Retina (tissue), 1 donor: ENCODE data around the gene ARHGAP22.
"Not testable (repeated sequence)": the region's sequence is repeated elsewhere in the genome, so short reads cannot be mapped to it uniquely, and the experiment has no call there.

Source experiments
- DNase-seq: peaks from one replicate; pipeline ENCODE4 v3.0.0-alpha.2; 2016

ARHGAP22 gene

DNA sequence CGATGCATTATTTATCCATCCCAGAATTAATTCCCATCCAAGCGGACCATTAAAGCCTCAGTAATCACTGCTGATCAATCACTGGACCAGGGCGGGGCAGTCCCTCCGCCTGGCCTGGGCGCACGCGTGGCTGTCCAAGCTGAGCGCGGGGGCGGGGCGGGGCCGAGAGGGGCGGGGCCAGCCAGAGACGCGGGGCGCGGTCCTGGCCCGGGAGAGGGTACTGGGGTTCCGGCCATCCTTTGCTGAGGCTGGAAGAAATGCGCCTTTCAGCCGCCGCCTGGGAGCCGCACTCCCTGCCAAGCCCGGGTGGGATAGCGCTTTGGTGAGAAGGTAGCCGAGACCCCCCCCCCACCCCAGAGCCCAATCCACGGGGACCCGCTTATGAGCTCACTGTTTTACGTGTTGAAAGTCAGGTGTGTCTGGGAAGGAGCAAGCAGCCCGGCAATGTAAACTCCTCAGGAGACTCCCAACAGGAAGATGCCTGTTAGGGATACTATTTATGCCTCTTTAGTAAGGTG lies at the start of gene ARHGAP22:
TSS of gene ARHGAP22 (minus strand) at position 83 of the 518 bp plus-strand sequence. CDS start 277 bp downstream, outside the sequence.
- peak; percentile 45 for DNase-seq

DNA sequence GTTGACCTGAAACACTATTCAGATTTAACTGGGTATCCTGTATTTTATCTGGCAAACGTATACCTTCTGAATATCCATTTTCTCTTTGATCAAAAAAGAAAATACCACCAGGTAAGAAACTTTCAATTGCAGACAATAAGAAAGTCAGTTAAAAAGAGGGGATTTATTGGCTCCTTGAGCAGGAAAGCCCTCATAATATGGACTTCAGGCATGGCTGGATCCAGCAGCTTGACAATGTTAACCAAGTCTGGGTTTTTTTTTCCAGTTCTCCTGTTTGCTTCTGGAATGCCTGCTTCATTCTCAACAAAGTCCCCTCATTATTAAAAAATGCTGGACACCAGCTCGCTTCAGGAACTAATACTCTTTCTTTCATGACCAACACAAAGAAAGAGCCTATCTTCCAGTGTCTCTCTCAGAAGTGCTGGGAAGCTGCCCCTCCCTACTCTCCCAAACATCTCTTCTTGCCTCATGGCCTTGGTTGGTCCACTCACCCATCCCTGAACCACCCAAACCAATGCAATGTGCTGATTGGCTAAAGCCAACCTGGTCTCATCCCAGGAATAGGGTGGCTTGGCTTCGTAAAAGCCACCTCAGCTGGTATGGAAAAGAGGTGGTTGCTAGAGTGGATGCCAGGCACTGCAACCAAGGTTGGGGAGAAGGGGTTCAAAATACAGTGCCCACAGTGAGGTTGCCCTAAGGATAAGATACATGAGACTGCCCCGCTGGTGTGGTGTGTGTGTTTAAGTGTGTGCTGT lies 49.2 kb upstream of the ARHGAP22 start:
- DNase-seq = no peak

- no peak for DNase-seq
Measured at GRCh38 chr10:48653347-48653746, 48.5 kb upstream of the ARHGAP22 start.

GRCh38 chr10:48652344-48652743 lies 47.5 kb upstream of the ARHGAP22 start:
- DNase-seq = no peak

DNA sequence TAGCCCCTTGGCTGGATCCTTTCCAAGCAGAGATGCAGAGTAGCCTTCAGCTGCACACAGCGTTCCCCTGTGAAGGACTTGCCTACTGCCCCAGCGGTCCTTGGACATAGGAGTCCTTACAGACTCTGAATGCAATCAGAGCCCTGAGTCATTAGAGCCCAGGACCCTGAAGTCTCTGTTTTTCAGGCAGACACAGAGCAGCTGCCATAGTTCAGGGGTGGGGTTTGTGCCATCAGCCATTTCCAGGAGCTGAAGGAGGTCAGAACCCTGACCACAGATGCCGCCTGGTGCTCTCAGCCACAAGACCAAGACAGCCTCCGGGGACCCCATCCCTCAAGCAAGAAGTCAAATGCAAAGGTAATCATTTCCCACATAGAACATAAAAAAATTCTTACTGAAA lies 47.0 kb upstream of the ARHGAP22 start:
- DNase-seq = no peak

DNA sequence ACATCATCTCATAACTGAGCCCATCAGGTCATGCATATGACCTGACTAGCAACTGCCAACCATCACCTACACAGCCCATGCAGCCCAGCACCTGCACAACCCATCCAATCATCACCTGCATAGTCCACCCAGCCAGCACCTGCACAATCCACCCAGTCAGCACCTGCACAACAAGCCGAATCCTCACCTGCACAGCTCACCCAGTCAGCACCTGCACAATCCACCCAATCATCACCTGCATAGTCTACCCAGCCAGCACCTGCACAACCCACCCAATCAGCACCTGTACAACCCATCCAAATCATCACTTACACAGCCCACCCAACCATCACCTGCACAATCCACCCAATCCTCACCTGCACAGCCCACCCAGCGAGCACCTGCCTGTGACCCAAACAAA lies 46.4 kb upstream of the ARHGAP22 start:
- DNase-seq = no peak

GRCh38 chr10:48649349-48649944 lies 44.6 kb upstream of the ARHGAP22 start:
- no peak for DNase-seq

GRCh38 chr10:48648172-48648942 lies 43.5 kb upstream of the ARHGAP22 start:
- DNase-seq = no peak

GRCh38 chr10:48647073-48647472 lies 42.2 kb upstream of the ARHGAP22 start:
- DNase-seq = not testable (repeated sequence)

GRCh38 chr10:48645600-48645999 lies 40.7 kb upstream of the ARHGAP22 start:
- no peak for DNase-seq

- not testable (repeated sequence) for DNase-seq
Measured at GRCh38 chr10:48641099-48641690, 36.3 kb upstream of the ARHGAP22 start.

DNA sequence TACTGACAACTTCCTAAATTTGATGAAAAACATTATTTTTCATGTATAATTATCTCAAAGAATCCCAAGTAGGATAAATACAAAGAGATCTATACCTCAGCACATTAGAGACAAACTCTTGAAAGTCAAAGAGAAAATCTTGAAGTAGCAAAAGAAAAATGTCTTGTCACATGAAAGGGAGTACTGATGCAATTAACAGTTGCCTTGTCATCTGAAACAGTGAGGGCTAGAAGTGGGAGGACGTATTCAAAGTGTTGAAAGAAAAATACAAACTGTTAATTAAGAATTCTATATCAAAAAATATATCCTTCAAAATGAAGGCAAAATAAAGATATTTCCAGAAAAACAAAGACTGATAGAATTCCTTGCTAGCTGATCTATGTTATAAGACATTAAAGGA lies 35.5 kb upstream of the ARHGAP22 start:
- no peak for DNase-seq

GRCh38 chr10:48639632-48640031 lies 34.8 kb upstream of the ARHGAP22 start:
- no peak for DNase-seq

DNA sequence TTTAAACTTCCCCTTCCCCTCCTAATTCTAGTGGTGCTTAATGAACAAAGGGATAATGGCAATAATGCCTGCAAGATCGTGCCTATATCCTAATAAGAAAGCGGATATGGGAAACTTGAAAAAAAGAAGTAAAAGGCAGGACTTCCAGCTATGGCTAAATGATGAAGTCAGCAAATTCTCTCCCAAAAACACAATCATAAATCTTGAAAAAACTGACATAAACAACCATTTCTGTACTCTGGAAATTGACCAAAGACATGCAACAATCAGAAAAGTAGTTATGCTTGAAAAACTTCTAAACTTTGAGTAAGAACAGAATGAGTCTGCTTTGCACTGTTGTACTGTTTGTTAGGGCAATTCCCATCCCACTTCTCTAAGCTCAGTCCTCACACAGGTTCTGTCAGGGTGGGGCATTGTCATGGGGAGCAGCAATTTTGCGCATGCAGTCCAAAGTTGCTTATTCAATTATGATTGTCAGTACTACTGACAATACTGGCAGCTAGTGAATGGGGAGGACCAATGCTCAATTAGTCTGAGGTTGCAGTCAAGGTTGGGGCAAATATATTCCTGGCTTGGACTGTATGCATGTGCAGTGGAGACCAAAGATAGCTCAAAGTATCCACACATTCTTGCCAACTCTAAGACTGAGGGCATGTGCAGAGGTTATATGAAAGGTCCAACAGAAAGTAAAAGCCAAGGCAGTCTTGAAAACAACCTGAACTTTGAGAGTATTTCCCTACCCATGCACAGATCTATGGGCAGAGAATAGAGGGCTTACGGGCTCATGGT lies 34.1 kb upstream of the ARHGAP22 start:
- DNase-seq = no peak

- no peak for DNase-seq
Measured at GRCh38 chr10:48638158-48638557, 33.3 kb upstream of the ARHGAP22 start.

DNA sequence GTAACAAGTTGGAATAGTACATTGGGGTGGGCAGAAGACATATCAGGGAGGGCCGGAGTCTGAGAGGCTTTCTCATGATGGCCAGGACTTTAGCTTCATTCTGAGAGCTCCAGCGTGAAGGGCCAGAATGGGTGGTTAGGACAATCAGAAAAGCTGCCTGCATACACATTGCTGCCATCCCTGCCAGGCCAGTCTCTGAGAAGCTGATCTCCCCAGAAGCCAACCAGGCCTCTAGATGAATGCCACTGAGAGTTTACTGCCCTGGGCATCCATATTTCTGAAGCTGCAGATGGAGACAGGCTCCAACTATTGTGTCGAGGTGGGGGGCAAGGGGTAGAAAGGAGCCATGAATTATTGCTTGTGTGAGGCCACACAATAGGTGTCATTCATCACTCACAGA lies 32.0 kb upstream of the ARHGAP22 start:
- no peak for DNase-seq

DNA sequence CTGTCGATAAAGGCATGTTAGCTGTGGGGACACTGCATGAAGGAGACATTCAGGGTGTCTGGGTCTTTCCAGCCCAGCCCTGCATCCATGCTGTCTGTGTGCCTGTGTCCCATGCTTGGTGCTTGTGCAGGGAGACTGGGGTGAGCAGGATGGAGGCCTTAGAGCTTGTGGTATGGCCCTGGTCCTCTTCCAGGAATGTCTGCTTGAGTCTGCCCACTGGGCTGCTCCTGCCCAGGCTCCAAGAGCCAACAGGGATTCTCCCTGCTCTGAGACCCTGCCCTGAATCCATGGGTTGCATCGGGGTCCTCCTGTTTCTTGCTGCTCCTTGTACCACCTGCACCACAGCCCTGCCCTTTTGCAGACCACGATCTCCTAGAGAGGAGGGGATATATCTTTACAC lies 31.4 kb upstream of the ARHGAP22 start:
- no peak for DNase-seq

DNA sequence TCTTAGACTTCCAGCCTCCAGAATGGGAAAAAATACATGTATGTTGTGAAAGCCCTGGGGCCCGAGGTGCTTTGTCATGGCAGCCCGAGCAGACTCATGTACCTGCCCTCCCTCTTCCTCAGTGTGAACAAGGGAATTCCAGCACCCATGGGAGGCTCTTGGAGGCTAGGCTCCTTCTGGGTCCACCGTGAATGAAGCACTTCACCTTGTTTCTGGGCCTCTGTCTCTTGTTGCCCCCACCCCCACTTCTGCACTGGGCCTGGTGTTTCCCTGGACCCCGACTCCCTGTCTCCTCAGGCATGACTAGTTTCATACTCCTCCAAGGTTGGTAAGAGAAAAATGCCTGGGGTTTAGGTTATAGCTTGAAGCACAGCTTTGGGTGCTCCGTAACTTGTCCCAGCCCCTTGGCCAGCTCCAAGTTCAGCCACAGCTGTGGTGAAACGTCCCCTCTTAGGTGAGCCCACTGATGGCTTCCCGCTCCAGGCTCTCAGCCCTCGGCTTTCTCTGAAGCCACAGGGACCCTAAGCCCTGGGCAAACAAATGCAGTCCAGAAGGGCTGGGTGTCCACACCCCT lies 30.2 kb upstream of the ARHGAP22 start:
- DNase-seq = no peak

GRCh38 chr10:48634198-48634983 lies 29.5 kb upstream of the ARHGAP22 start:
- no peak for DNase-seq

GRCh38 chr10:48633381-48634197 lies 28.7 kb upstream of the ARHGAP22 start:
- no peak for DNase-seq
